Spleen (tissue), 7 donors: Measurements from ENCODE around the gene TEAD1.

Experiments
- POLR2A ChIP-seq, 3 donors: fragments of 450-650 bp; IDR thresholded peaks; one replicate each; pipeline ENCODE4 v1.5.1; 2017; ENCODE audit warnings: antibody characterized with exemption in 3 of 3, mild to moderate bottlenecking in 1 of 3
- POLR2AphosphoS5 ChIP-seq, 3 donors: sonication (generic); formaldehyde crosslinking; IDR thresholded peaks; one replicate each; pipeline ENCODE4 v1.5.1; 2017; ENCODE audit warnings: antibody characterized with exemption in 3 of 3
- TF ChIP-seq, protein P1 (sequence below), 11 experiments: fragments of 200-600 bp in 7 of 11; fragments of 450-650 bp in 4 of 11; sonication (generic) in 4 of 11; IDR thresholded peaks in 8 of 11; conservative IDR thresholded peaks in 3 of 11; 1 replicate in 7 of 11; 2 replicates in 4 of 11; pipeline versions ENCODE4 v1.4.0 to v1.8.0; 2016 to 2021; ENCODE audit warnings: antibody characterized with exemption in 11 of 11, inconsistent platforms in 4 of 11, mild to moderate bottlenecking in 1 of 11
- donor health status: DM: no; HTN: no; CAD: no; lungs with moderate emphysema.
- donor health status: DM: no; HTN: no; CAD: no.
- donor health status: DM: no; HTN: no; CAD: no.

DNA sequence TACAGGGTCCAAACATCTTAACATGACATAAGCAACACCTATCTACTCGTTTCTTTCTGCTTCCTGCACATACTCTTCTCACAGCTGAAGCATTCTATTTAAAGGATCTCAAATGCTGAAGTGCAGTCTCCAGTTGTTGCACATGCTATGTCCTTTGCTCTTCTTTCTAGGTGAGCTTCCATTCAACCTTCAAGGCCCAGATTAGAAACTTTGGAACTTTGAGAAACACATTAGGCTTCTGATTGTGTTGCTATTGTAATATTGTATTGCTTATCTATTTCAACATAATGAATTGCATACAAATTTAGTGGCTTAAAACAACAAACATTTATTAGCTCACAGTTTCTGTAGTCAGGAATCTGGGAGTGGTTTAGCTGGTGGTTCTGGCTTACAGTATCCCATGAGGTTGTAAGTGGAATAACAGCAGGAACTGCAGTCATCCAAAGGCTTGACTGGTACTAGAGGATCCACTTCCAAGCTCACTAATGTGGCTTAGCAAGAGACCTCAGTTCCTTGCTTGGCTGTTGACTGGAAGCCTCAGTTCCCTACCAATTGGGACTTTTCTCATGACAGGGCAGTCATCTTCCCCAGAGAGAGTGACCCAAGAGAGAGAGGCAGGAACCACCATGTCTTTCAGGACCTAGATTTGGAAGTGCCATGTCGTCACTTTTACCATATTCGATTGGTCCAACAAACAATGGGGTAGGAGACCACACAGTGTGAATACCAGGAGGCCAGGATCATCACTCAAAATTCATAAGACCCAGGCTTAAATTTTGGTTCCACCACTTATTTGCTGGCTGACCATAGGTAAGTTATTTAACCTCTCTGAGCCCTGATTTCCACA, 307.7 kb downstream of the TEAD1 start:
- TF ChIP-seq POLR2A (IDR thresholded peaks at IDR 0.05) (no peak), POLR2AphosphoS5 (IDR thresholded peaks at IDR 0.05) (no peak)
- TF ChIP-seq, protein P1, sequence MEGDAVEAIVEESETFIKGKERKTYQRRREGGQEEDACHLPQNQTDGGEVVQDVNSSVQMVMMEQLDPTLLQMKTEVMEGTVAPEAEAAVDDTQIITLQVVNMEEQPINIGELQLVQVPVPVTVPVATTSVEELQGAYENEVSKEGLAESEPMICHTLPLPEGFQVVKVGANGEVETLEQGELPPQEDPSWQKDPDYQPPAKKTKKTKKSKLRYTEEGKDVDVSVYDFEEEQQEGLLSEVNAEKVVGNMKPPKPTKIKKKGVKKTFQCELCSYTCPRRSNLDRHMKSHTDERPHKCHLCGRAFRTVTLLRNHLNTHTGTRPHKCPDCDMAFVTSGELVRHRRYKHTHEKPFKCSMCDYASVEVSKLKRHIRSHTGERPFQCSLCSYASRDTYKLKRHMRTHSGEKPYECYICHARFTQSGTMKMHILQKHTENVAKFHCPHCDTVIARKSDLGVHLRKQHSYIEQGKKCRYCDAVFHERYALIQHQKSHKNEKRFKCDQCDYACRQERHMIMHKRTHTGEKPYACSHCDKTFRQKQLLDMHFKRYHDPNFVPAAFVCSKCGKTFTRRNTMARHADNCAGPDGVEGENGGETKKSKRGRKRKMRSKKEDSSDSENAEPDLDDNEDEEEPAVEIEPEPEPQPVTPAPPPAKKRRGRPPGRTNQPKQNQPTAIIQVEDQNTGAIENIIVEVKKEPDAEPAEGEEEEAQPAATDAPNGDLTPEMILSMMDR (IDR thresholded peaks at IDR 0.05 in 8 of 11, conservative IDR thresholded peaks at IDR 0.05 in 3 of 11), result no peak
